ENCODE results near the gene CHRNA9. TPM values are rescaled to one million over a fixed set of nuclear protein-coding genes. Genes with fewer than 3 reads are reported as not detected.

Gene CHRNA9
- total RNA-seq, 2 donors from 2014 or later: not detected

GRCh38 chr4:40316333-40316781 lies 18.8 kb upstream of the CHRNA9 start:
- peak in 1 of 3 donors; percentile 12 for DNase-seq
- Mint-ChIP-seq H3K4me1 (peaks cover 28% of the 10 kb centered on the region), H3K27me3 (no peaks in the 10 kb centered on the region), H3K36me3 (ENCODE audit: low read depth) (peaks cover 2% of the 10 kb centered on the region), H3K4me3 (peak overlapping the region; percentile 89), H3K27ac (peak overlapping the region; percentile 96)
- peak; percentile 72 for ATAC-seq
- H3K9me3 ChIP-seq (ENCODE audit: control insufficient read depth, low read length, poor library complexity, severe bottlenecking): no peaks in the 10 kb centered on the region

DNA sequence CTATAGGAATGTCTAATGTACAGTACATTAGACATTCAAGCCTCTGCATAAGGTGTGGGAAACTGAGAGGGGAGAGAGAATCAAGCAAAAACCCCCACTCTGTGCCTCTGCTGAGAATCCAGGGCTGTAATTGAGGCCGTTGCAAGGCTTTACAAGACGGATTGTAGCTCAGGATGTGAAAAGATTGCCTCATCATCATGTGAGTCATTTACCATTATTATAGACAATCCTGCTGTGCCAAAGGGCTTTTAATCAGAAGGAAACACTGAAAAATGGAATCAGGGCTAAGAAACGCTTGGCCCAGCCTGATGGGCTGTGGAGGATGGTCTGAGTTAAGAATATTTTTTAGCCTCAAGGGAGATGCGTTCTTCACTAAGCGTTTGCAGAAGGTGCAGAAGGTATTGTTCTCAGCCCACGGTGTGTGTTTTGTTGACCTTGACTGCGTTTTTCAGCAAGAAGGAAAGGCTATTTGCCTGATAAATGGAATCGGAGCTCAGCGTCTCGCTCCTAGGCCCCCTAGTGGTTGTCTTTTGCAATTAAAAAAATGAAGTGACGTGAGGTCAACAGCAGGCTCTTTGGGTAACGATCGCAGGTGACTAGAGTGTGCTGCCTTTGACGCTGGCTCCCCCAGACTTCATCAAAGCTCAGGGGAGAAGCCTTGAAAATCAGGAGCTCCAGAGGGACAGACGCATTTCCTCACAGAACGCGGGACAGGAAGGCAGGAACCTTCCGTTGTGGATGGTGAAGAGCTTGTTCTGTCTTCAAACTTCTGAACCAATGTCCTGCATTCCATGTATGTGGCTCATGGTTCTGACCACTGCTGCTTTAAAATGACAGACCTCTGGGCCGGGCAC lies 18.1 kb upstream of the CHRNA9 start:
- ATAC-seq: peak; percentile 77
- H3K4me3 Mint-ChIP-seq: peak overlapping the region; percentile 89
- H3K4me1 Mint-ChIP-seq: peaks cover 28% of the 10 kb centered on the region
- peaks cover 2% of the 10 kb centered on the region for H3K36me3 Mint-ChIP-seq (ENCODE audit: low read depth)
- no peaks in the 10 kb centered on the region for H3K27me3 Mint-ChIP-seq
- H3K27ac Mint-ChIP-seq: peak overlapping the region; percentile 96
- DNase-seq: peak; percentile 27 to 50 (median 38)
- H3K9me3 ChIP-seq (ENCODE audit: control insufficient read depth, low read length, poor library complexity, severe bottlenecking): no peaks in the 10 kb centered on the region

GRCh38 chr4:40317916-40318658 lies 17.0 kb upstream of the CHRNA9 start:
- peak overlapping the region; percentile 28 for H3K4me3 Mint-ChIP-seq
- no peaks in the 10 kb centered on the region for H3K9me3 ChIP-seq (ENCODE audit: control insufficient read depth, low read length, poor library complexity, severe bottlenecking)
- DNase-seq: no peak
- peak overlapping the region; percentile 96 for H3K27ac Mint-ChIP-seq
- H3K36me3 Mint-ChIP-seq (ENCODE audit: low read depth): peaks cover 2% of the 10 kb centered on the region
- H3K4me1 Mint-ChIP-seq: peaks cover 25% of the 10 kb centered on the region
- H3K27me3 Mint-ChIP-seq: no peaks in the 10 kb centered on the region
- ATAC-seq: no peak

DNA sequence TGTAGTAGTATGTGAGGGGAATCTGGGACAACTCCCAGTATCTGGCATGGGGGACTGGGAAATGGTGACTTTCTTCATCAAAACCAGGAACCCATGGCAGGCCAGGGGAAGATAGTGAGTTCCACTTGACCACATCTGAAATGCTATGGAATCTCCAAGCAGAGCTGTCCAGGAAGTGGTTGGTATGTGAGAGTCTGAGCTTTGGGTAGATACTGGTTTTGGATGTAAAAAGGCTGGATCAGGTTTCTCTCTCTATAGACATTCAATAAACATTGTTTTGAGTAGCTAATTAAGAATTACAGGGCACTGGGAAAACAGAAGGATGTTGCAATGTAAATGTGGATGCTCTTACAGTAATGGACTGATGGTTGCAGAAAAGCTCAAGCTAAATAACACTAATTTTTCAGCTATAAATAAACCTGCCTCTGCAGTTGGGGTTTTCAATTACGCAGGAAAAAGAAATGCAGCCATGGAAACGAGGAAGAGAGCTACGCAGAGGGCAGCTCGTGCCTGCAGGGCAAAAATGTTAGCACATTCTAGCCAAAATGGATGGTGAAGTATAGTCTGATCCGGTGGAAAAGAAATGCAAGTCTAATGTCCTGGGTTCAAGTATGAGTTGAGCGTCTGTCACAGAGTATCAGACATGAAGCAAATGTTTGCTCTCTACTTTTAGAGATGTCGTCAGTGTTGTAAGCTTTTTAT lies 13.4 kb upstream of the CHRNA9 start:
- Mint-ChIP-seq H3K36me3 (ENCODE audit: low read depth) (peaks cover 2% of the 10 kb centered on the region), H3K4me3 (no peak overlapping the region), H3K27ac (no peak overlapping the region), H3K4me1 (peaks cover 21% of the 10 kb centered on the region), H3K27me3 (no peaks in the 10 kb centered on the region)
- ATAC-seq (no peak), DNase-seq (no peak)
- no peaks in the 10 kb centered on the region for H3K9me3 ChIP-seq (ENCODE audit: control insufficient read depth, low read length, poor library complexity, severe bottlenecking)

DNA sequence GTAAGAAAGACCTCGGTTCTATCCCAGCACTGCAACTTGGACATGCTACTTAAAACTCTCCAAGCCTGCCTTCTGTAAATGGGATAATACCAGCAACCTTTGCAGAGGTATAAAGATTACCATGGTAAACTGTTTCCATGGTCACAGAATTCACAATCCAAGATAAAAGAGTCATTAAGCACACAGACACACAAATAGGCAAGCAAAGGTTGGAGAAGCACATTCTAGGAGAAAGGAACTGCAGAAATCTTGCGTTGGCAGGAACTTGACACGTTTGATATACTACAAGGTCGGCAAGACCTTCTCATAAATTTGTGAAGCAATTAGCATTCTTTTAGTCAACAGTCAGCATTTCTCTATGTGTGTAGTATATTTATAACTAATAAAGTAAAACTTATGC lies 12.3 kb upstream of the CHRNA9 start:
- H3K36me3 Mint-ChIP-seq (ENCODE audit: low read depth): peaks cover 2% of the 10 kb centered on the region
- H3K9me3 ChIP-seq (ENCODE audit: control insufficient read depth, low read length, poor library complexity, severe bottlenecking): no peaks in the 10 kb centered on the region
- no peak overlapping the region for H3K4me3 Mint-ChIP-seq
- no peak overlapping the region for H3K27ac Mint-ChIP-seq
- H3K4me1 Mint-ChIP-seq: peaks cover 13% of the 10 kb centered on the region
- no peak for DNase-seq
- peaks cover 2% of the 10 kb centered on the region for H3K27me3 Mint-ChIP-seq
- ATAC-seq: no peak

DNA sequence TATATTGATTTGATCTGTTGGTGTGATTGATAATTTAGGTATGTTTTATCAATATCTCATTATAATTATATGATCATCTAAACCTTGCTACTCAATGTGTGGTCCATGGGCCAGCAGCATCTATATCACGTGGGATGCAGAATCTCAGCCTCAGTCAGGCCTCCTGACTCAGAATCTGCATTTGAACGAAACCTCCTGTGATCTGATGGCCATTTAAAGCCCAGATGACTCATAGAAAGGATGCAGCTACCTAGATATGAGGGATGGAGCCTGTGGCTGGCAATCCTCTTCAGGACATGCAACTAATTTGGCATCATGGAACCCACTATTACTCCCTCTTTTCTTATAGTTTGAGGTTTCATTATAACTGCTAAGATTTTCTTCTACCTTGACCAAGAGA lies 11.3 kb upstream of the CHRNA9 start:
- no peak for ATAC-seq
- H3K9me3 ChIP-seq (ENCODE audit: control insufficient read depth, low read length, poor library complexity, severe bottlenecking): no peaks in the 10 kb centered on the region
- DNase-seq: no peak
- Mint-ChIP-seq H3K27ac (no peak overlapping the region), H3K4me3 (no peak overlapping the region), H3K27me3 (peaks cover 13% of the 10 kb centered on the region), H3K4me1 (peaks cover 9% of the 10 kb centered on the region), H3K36me3 (ENCODE audit: low read depth) (peaks cover 6% of the 10 kb centered on the region)

- H3K4me1 Mint-ChIP-seq: peaks cover 7% of the 10 kb centered on the region
- H3K36me3 Mint-ChIP-seq (ENCODE audit: low read depth): peaks cover 6% of the 10 kb centered on the region
- H3K27ac Mint-ChIP-seq: peak overlapping the region; percentile 79
- no peak overlapping the region for H3K4me3 Mint-ChIP-seq
- DNase-seq: peak; percentile 34 to 46 (median 41)
- peak; percentile 100 for ATAC-seq
- H3K9me3 ChIP-seq (ENCODE audit: control insufficient read depth, low read length, poor library complexity, severe bottlenecking): no peaks in the 10 kb centered on the region
- peaks cover 22% of the 10 kb centered on the region for H3K27me3 Mint-ChIP-seq
Measured at GRCh38 chr4:40325406-40326019, 9.6 kb upstream of the CHRNA9 start.

DNA sequence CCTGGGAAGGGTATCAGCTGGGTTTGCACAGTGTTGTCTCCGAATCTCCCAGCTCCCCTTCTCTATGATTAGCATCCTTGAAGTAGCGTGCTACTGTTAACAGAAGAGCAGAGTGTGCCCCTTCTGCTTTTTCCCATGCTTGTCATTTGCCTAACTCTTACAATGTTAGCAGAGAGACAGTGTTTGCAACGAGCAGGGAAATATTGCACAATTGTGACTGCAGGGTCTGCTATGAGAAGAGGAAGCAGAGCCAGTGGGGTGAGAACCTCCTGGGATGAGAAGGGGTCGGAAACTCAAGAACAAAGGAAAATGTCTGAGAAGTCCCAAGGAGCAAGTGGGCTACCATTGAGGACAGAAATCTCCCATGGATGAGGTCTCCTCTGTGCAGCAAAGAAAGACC lies 7.8 kb upstream of the CHRNA9 start:
- peaks cover 31% of the 10 kb centered on the region for H3K27me3 Mint-ChIP-seq
- H3K27ac Mint-ChIP-seq: no peak overlapping the region
- H3K9me3 ChIP-seq (ENCODE audit: control insufficient read depth, low read length, poor library complexity, severe bottlenecking): no peaks in the 10 kb centered on the region
- H3K4me1 Mint-ChIP-seq: peaks cover 3% of the 10 kb centered on the region
- DNase-seq (no peak), ATAC-seq (no peak)
- no peak overlapping the region for H3K4me3 Mint-ChIP-seq
- H3K36me3 Mint-ChIP-seq (ENCODE audit: low read depth): peaks cover 4% of the 10 kb centered on the region

DNA sequence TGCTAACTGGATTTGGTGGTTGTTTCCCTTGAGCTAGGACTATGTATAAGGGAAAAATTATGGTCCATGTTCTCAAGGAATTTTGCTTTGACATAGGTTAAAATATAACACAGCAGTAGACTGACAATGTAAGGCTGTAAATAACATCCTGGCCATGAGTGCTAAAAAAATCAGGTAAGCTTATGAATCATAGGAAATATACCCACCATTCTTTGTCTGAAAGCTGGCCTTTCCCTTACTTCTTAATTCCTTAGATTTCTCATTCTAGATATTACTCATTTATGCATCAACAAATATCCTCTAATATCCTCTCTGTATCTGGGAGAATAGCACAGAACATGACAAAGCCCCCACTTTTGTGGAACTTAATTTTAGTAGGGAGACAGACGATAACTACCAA lies 6.8 kb upstream of the CHRNA9 start:
- Mint-ChIP-seq H3K27me3 (peaks cover 32% of the 10 kb centered on the region), H3K36me3 (ENCODE audit: low read depth) (peaks cover 4% of the 10 kb centered on the region), H3K27ac (no peak overlapping the region), H3K4me3 (no peak overlapping the region), H3K4me1 (peaks cover 3% of the 10 kb centered on the region)
- DNase-seq (no peak), ATAC-seq (no peak)
- H3K9me3 ChIP-seq (ENCODE audit: control insufficient read depth, low read length, poor library complexity, severe bottlenecking): no peaks in the 10 kb centered on the region

DNA sequence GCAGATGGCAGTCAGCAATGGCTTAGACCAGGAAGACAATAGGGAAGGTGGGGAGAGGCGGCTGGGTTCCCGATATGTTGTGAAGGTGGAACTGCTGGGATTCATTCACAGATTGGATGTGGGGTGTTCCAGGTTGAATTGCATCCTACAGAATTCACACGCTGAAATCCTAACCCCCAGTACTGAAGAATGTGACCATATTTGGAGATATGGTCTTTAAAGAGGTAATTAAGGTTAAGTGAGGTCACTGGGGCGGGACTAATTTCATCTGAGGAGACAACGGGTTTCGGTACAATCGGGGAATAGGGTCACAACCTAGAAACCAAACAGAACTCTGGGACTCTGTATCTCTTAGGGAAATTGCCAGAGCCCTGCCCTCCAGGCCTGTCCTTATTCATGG lies 5.3 kb upstream of the CHRNA9 start:
- Mint-ChIP-seq H3K4me1 (peaks cover 3% of the 10 kb centered on the region), H3K27me3 (peaks cover 39% of the 10 kb centered on the region), H3K4me3 (no peak overlapping the region), H3K36me3 (ENCODE audit: low read depth) (peaks cover 4% of the 10 kb centered on the region), H3K27ac (no peak overlapping the region)
- ATAC-seq (no peak), DNase-seq (no peak)
- no peaks in the 10 kb centered on the region for H3K9me3 ChIP-seq (ENCODE audit: control insufficient read depth, low read length, poor library complexity, severe bottlenecking)

- Mint-ChIP-seq H3K4me1 (peaks cover under 1% of the 10 kb centered on the region), H3K27ac (no peak overlapping the region), H3K4me3 (no peak overlapping the region), H3K27me3 (peaks cover 44% of the 10 kb centered on the region), H3K36me3 (ENCODE audit: low read depth) (peaks cover 4% of the 10 kb centered on the region)
- DNase-seq: no peak
- no peaks in the 10 kb centered on the region for H3K9me3 ChIP-seq (ENCODE audit: control insufficient read depth, low read length, poor library complexity, severe bottlenecking)
- no peak for ATAC-seq
Measured at GRCh38 chr4:40330536-40330935, 4.6 kb upstream of the CHRNA9 start.

- H3K9me3 ChIP-seq (ENCODE audit: control insufficient read depth, low read length, poor library complexity, severe bottlenecking): no peaks in the 10 kb centered on the region
- Mint-ChIP-seq H3K4me1 (peaks cover 2% of the 10 kb centered on the region), H3K36me3 (ENCODE audit: low read depth) (peaks cover 4% of the 10 kb centered on the region), H3K4me3 (no peak overlapping the region), H3K27ac (no peak overlapping the region), H3K27me3 (peaks cover 48% of the 10 kb centered on the region)
- ATAC-seq (no peak), DNase-seq (no peak)
Measured at GRCh38 chr4:40331101-40331745, 3.9 kb upstream of the CHRNA9 start.

Data from T-helper 17 cell (primary cell).